ENCODE data around the gene ACOX2. TPM values are rescaled to one million over a fixed set of nuclear protein-coding genes. Genes with fewer than 3 reads are reported as not detected.

The ACOX2 gene
- total RNA-seq, 2 donors from 2014 or later: 20.1 to 28.2 TPM

- ATAC-seq (no peak), DNase-seq (no peak)
- intact Hi-C loops (cut with DNase I): no loop called here
These were observed 51.1 kb downstream of the ACOX2 start for GRCh38 chr3:58485801-58486435.

- ATAC-seq (peak in 1 of 2 donors; percentile 56), DNase-seq (no peak)
- intact Hi-C loops (cut with DNase I): no loop called here
These were observed 52.3 kb downstream of the ACOX2 start for GRCh38 chr3:58484722-58485069.

DNA sequence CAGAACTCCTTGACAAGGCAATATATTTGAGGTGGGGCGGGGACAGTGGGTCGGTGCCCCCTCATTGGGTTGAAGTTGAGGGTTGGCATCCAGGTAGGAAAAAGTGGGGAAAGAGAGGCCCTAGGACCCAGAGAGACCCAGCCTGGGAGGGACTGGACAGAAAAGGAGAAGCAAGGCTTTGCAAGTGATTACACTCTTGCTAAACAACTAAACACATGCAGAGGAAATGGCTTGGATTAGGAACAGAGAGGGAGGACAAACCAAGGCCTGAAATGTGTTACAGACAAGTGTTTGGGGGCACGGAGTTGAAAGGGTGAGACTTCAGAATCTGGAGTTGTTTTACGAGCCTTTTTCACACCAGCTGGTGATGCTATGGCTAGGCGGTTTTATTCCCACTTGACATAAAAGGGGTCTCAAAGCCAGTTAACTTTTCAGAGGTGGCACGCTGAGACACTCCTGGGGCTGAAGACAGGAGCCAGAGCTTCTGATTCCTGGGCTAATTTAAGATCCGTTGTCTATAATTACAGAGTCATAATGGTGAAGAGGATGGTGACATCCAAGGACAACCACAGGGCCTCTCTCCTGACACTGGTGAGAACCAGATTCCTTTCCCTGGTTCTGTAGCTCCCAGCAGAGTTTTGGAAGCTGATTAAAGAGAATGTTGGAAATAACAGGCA is 52.8 kb downstream of the ACOX2 start:
- peak in 1 of 2 donors; percentile 36 for ATAC-seq
- intact Hi-C loops (cut with DNase I): no loop called here
- no peak for DNase-seq

- no peak for DNase-seq
- intact Hi-C loops (cut with DNase I): no loop called here
- no peak for ATAC-seq
These were observed 53.9 kb downstream of the ACOX2 start for GRCh38 chr3:58482917-58483636.

DNA sequence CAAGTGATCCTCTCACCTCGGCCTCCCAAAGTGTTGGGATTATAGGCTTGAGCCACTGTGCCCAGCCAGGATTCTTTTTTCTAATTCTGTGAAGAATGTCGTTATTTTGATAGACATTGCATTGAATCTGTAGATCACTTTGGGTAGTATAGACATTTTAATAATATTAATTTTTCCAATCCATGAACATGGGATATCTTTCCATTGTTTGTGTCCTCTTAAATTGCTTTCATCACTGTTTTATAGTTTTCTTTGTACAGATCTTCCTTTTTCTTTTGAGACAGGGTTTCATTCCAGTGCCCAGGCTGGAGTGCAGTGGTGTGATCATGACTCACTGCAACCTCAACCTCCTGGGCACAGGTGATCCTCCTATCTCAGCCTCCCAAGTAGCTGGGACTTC is 56.7 kb downstream of the ACOX2 start:
- intact Hi-C loops (cut with DNase I): no loop called here
- ATAC-seq (no peak), DNase-seq (no peak)

- no peak for DNase-seq
- intact Hi-C loops (cut with DNase I): no loop called here
- no peak for ATAC-seq
These were observed 58.2 kb downstream of the ACOX2 start for GRCh38 chr3:58478781-58479180.

DNA sequence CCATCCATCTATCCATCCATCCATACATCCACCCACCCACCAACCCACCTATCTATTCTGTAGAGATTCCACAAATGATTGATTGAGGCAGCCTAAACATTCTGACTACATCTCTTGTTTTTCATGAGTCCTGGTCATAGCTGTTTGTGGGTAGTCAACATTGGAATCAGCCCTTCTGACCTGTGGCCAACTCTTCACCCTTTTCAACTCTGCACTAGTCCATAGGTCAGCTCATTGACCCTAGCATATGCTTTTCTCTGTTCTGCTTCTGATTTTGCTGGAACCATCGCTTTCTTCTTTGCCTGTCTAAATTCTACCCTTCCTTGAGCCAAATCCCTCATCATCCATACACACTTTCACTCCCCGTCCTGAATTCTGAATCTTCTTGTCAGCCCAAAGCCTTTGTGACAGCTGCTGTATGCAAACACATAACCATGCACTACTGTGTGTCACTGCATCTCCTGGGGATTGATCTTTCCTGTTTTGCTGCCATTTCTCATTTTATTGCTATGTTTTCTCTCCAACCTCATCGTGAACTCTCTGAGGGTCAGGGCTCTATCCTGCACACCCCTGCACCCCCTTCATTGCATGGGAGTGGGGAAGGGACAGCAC is 61.9 kb downstream of the ACOX2 start:
- intact Hi-C loops (cut with DNase I): no loop called here

GRCh38 chr3:58474348-58474911 is 62.6 kb downstream of the ACOX2 start:
- intact Hi-C loops (cut with DNase I): no loop called here
- peak in 1 of 2 donors; percentile 13 for ATAC-seq
- DNase-seq: no peak

More for the DNA sequence above, 61.9 kb downstream of the ACOX2 start:
- DNase-seq (no peak), ATAC-seq (no peak)

- ATAC-seq: no peak
- intact Hi-C loops (cut with DNase I): no loop called here
- DNase-seq: no peak
These were observed 63.7 kb downstream of the ACOX2 start for GRCh38 chr3:58473275-58473674.

- ATAC-seq: peak; percentile 77 to 95
- intact Hi-C loops (cut with DNase I): no loop called here
- peak; percentile 35 for DNase-seq
These were observed 65.7 kb downstream of the ACOX2 start for GRCh38 chr3:58471025-58471887.

DNA sequence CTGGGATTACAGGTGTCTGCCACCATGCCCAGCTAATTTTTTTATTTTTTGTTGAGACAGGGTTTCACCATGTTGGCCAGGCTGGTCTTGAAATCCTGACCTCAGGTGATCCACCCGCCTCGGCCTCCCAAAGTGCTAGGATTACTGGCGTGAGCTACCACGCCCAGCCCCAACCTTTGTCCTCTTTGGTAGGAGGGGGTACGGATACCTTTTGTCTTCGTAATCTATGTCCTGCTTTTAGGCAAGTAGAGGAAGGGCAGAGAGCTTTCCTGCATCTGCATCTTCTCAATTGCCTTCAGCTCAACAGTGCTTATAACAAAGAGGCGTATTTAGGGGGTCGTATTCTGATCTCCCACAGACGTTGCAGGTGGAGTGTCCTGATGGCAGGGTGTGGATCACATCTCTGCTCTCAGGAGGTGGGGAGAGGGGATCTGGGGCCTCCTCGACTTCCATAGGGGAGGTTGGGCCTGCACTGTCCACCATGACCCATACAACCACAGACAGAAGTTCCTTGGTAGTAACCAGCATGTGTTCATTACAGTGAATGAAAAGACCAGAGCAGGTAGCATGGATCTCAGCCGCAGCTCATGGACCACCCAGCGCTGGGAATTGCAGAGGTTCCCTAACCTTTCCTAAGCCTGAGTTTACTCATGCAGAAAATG is 66.5 kb downstream of the ACOX2 start:
- DNase-seq (no peak), ATAC-seq (peak in 1 of 2 donors; percentile 5)
- intact Hi-C loops (cut with DNase I): no loop called here

DNA sequence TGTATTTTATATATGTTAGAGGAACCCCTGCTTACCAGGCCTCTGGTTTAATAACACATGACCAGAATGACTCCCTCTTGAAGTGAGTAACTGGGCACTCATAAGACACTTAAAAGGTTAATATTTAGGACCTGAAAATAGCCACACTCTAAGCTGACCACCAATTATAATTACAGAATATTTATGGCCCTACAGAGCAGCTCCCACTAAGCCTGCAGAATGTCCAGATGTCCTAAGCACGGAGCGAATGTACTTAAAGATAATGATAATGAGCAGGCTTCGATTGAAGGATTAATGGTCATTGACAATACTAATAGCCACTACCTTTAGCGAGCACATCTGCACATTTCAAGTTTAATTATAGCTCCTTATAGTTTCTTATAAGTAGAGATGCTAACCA is 67.9 kb downstream of the ACOX2 start:
- intact Hi-C loops (cut with DNase I): no loop called here
- ATAC-seq (no peak), DNase-seq (no peak)

DNA sequence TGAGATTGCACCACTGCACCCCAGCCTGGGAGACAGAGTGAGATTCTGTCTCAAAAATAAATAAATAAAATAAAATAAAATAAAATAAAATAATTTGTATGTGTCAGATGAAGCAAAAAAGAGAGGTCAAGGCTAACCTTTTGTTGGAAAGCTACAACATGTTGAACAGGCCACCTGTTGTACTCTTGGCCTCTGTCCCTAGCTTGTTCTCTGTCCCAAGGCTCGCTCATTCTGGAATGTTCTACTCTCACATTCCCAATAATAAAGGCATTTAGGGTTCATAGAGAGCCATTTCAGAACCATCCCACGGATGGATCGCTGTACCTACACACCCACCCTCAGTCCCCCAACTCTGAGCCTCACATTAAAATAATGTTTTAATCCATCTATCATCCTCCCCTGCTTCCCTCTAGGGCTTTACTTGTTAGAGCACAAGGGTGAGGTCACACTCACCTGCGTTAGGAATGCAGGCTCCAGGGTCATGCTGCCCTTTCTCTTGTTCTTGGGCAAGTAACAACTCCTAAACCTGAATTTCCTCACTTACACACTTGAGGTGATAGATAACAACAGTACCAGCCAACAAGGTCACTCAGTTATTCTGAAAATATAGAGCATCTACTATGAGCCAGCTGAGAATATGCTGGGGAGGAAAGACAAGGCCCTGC is 70.0 kb downstream of the ACOX2 start:
- intact Hi-C loops (cut with DNase I): no loop called here
- ATAC-seq: no peak
- no peak for DNase-seq

- intact Hi-C loops (cut with DNase I): loop anchor here in 1 of 2 donors (5.0 kb wide), 1 partner anchor 67 kb away; no protein-coding TSS in a partner anchor
- ATAC-seq: no peak
These were observed 72.1 kb downstream of the ACOX2 start for GRCh38 chr3:58464866-58465265.

GRCh38 chr3:58463942-58464271 is 73.1 kb downstream of the ACOX2 start:
- no peak for ATAC-seq
- no peak for DNase-seq
- intact Hi-C loops (cut with DNase I): loop anchor here in 1 of 2 donors (5.0 kb wide), 1 partner anchor 68 kb away; no protein-coding TSS in a partner anchor

More at GRCh38 chr3:58464866-58465265, 72.1 kb downstream of the ACOX2 start:
- DNase-seq: no peak

DNA sequence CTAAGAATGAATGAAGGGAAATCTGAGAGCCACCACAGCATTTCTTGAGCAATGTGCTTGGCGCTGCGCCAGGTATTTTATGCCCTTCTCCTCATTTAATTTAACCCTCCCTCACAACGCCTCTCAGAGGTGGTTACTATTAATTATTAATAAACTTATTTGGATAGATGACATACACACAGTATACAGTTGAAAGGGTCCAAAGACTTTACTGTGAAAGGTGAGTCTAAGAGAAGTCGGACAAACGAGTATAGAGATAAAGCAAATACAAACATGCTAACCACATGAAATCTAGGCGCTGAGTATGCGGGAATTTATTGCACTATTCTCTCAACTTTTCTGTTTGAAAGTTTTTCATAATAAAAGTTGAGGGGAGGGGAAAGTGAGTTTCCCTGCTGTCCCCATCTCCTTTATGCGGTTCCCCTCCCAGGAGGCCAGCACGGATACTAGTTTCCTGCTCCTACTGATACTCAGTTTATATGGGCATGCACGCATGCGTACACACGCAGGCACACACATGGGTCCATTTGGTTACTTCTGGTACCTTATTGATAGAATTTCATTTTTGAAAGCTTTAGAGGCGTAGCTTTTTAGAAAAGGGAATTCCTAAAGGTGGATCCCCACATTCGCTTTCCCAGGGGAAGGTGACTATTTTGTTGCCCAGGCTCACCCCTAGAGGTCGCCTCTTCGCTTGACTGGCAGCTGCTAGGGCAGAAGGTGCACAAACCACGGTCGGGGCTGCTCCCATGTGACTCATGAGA is 73.6 kb downstream of the ACOX2 start:
- ATAC-seq (peak; percentile 90 to 97), DNase-seq (peak; percentile 80)
- intact Hi-C loops (cut with DNase I): loop anchor here in 1 of 2 donors (5.0 kb wide), 1 partner anchor 69 kb away; no protein-coding TSS in a partner anchor

- no peak for DNase-seq
- ATAC-seq: no peak
- intact Hi-C loops (cut with DNase I): loop anchor here in 1 of 2 donors (5.0 kb wide), 1 partner anchor 69 kb away; no protein-coding TSS in a partner anchor
These were observed 74.2 kb downstream of the ACOX2 start for GRCh38 chr3:58462829-58463180.
